ENCODE results near the gene DCXR. TPM values are rescaled to one million over a fixed set of nuclear protein-coding genes. Genes with fewer than 3 reads are reported as not detected.

DCXR gene
- total and polyA plus RNA-seq, 2 donors (not counting 1 experiment from before 2014, with no cell fraction given): 63.9 to 143 TPM

- Mint-ChIP-seq H3K9me3 (ENCODE audit: insufficient read depth) (no peaks in the 10 kb centered on the region), H3K27me3 (no peaks in the 10 kb centered on the region), H3K4me1 (peaks cover 3% of the 10 kb centered on the region), H3K4me3 (no peak overlapping the region), H3K27ac (no peak overlapping the region)
- no peak overlapping the region for H3K9ac ChIP-seq (ENCODE audit: low read length)
- peaks cover 19% of the 10 kb centered on the region for H4K20me1 ChIP-seq (ENCODE audit: control insufficient read depth, insufficient read depth, low read length, poor library complexity, severe bottlenecking)
- ChIA-PET CTCF (interaction anchor here (1.2 kb wide), 1 partner anchor 10 kb away, joined by 3 read pairs; the partner anchor contains the start of gene DUS1L), POLR2A (interaction anchor here (0.5 kb wide), 1 partner anchor 387 kb away, joined by 3 read pairs; no protein-coding TSS in a partner anchor)
- ATAC-seq (ENCODE audit: low read depth) (no peak), DNase-seq (no peak)
- no peaks in the 10 kb centered on the region for H3K27me3 ChIP-seq (replicated peaks in 1 of 4; ENCODE audit: control extremely low read depth in 1 of 4, control insufficient read depth in 3 of 4, insufficient read depth in 4 of 4, low read length in 3 of 4)
- no peak overlapping the region for H2AFZ ChIP-seq (ENCODE audit: insufficient read depth, low read depth, low read length, poor library complexity, severe bottlenecking)
- 98% methylated on average over 28 of the region's 28 CpGs for WGBS (ENCODE audit: insufficient coverage)
- peaks cover 21% of the 10 kb centered on the region for H3K79me2 ChIP-seq (ENCODE audit: control insufficient read depth, insufficient read depth, low read length)
- peaks cover 0 to 48% of the 10 kb centered on the region in 2 experiments for H3K36me3 ChIP-seq (replicated peaks in 1 of 2; ENCODE audit: control extremely low read depth in 1 of 2, control insufficient read depth in 1 of 2, extremely low read depth in 1 of 2, insufficient read depth in 2 of 2, low read length in 1 of 2)
- no peaks in the 10 kb centered on the region for H3K9me3 ChIP-seq (ENCODE audit: control extremely low read depth in 1 of 3, control insufficient read depth in 2 of 3, insufficient read depth in 1 of 3, low read length in 2 of 3)
- intact Hi-C loops (cut with micrococcal nuclease): no loop called here
- no peak overlapping the region for H3K4me2 ChIP-seq (replicated peaks; ENCODE audit: low read depth, low read length, poor library complexity, severe bottlenecking)
- no peak overlapping the region for H3K4me3 ChIP-seq (ENCODE audit: control extremely low read depth in 1 of 5, extremely low read depth in 1 of 5, insufficient read depth in 1 of 5, low read depth in 2 of 5, low read length in 4 of 5)
- peaks cover 11 to 20% of the 10 kb centered on the region in 2 donors for H3K4me1 ChIP-seq (ENCODE audit: control insufficient read depth in 2 of 2, insufficient read depth in 2 of 2, low read length in 2 of 2)
- TF ChIP-seq CTCF (IDR thresholded peaks at IDR 0.05) (no peak), EZH2 (IDR thresholded peaks at IDR 0.05; ENCODE audit: borderline replicate concordance, insufficient read depth, low read depth, low read length, poor library complexity, severe bottlenecking) (no peak)
- no peak overlapping the region for H3K27ac ChIP-seq (ENCODE audit: low read length in 2 of 2)
These were observed 18.6 kb upstream of the DCXR start for GRCh38 chr17:82055965-82056728.

All from B cell (primary cell).